Neural progenitor cell (in vitro differentiated cells): ENCODE results near the gene IL23R. TPM values are rescaled to one million over a fixed set of nuclear protein-coding genes. Genes with fewer than 3 reads are reported as not detected.

Experiments
- DNase-seq: peaks from one replicate; pipeline ENCODE4 v3.0.0-alpha.2; 2016; ENCODE audit warnings: low spot score
- H2AFZ ChIP-seq: fragments of 200-600 bp; sonication (generic); replicated peaks from 2 replicates; pipeline ENCODE4 v1.6.1; 2016; ENCODE audit warnings: antibody characterized with exemption
- H3F3A ChIP-seq: fragments of 200-600 bp; sonication (generic); 2 replicates; pipeline ENCODE4 v1.6.1; 2016; ENCODE audit warnings: antibody characterized with exemption, low read depth
- H3K27ac ChIP-seq: fragments of 200-600 bp; sonication (generic); 2 replicates; pipeline ENCODE4 v1.5.1; 2016; ENCODE audit warnings: mild to moderate bottlenecking
- H3K27me3 ChIP-seq: fragments of 200-600 bp; sonication (generic); 2 replicates; pipeline ENCODE4 v1.6.1; 2016; ENCODE audit warnings: mild to moderate bottlenecking, moderate library complexity
- H3K36me3 ChIP-seq: fragments of 200-600 bp; sonication (generic); 2 replicates; pipeline ENCODE4 v1.5.1; 2016
- H3K4me1 ChIP-seq: fragments of 200-600 bp; sonication (generic); 2 replicates; pipeline ENCODE4 v1.6.1; 2016; ENCODE audit warnings: mixed run types
- H3K4me2 ChIP-seq: fragments of 200-600 bp; sonication (generic); 2 replicates; pipeline ENCODE4 v1.6.1; 2016
- H3K4me3 ChIP-seq: fragments of 200-600 bp; sonication (generic); 2 replicates; pipeline ENCODE4 v1.5.1; 2016
- H3K79me2 ChIP-seq: fragments of 200-600 bp; sonication (generic); 2 replicates; pipeline ENCODE4 v1.6.1; 2016; ENCODE audit warnings: low read depth
- H3K9ac ChIP-seq: fragments of 200-600 bp; sonication (generic); 2 replicates; pipeline ENCODE4 v1.6.1; 2016
- H3K9me3 ChIP-seq: fragments of 200-600 bp; sonication (generic); 2 replicates; pipeline ENCODE4 v1.5.1; 2016; ENCODE audit warnings: low read depth
- H4K20me1 ChIP-seq: fragments of 200-600 bp; sonication (generic); 2 replicates; pipeline ENCODE4 v1.6.1; 2016; ENCODE audit warnings: low read depth
- H3K27ac Mint-ChIP-seq: 3 replicates; pipeline ENCODE4 v1.8.0; 2021; ENCODE audit warnings: mixed read lengths
- H3K27me3 Mint-ChIP-seq: 2 replicates; pipeline ENCODE4 v1.8.0; 2022; ENCODE audit warnings: low read depth, mild to moderate bottlenecking, inconsistent platforms, moderate library complexity, mixed read lengths; ENCODE audit not compliant: insufficient read depth
- H3K36me3 Mint-ChIP-seq: 3 replicates; pipeline ENCODE4 v1.8.0; 2021; ENCODE audit warnings: mixed read lengths
- H3K4me1 Mint-ChIP-seq: 3 replicates; pipeline ENCODE4 v1.8.0; 2021; ENCODE audit warnings: mixed read lengths
- H3K4me3 Mint-ChIP-seq: 3 replicates; pipeline ENCODE4 v1.8.0; 2021; ENCODE audit warnings: mild to moderate bottlenecking, moderate library complexity, mixed read lengths
- H3K9me3 Mint-ChIP-seq: 3 replicates; pipeline ENCODE4 v1.8.0; 2020; ENCODE audit warnings: mixed read lengths
- CTCF ChIP-seq: fragments of 200-600 bp; sonication (generic); IDR thresholded peaks from 2 replicates; pipeline ENCODE4 v1.5.1; 2017; ENCODE audit warnings: antibody characterized with exemption, mild to moderate bottlenecking
- EZH2 ChIP-seq: fragments of 200-600 bp; sonication (generic); IDR thresholded peaks from 2 replicates; pipeline ENCODE4 v1.6.1; 2017; ENCODE audit warnings: antibody characterized with exemption, mild to moderate bottlenecking, moderate library complexity
- EZH2phosphoT487 ChIP-seq: fragments of 200-600 bp; sonication (generic); IDR thresholded peaks from 2 replicates; pipeline ENCODE4 v1.6.1; 2017; ENCODE audit warnings: antibody characterized with exemption
- total RNA-seq: library from RNA; depleted of rRNA; stranded (reverse); fragments of >200 nt; gene quantifications from 2 replicates; pipeline ENCODE4 v1.2.3, GENCODE V29; 2015; ENCODE audit warnings: low replicate concordance

IL23R gene
- total RNA-seq, 1 donor from 2014 or later: not detected

- H3K36me3 Mint-ChIP-seq: no peaks in the 10 kb centered on the region
- no peak for DNase-seq
- peaks cover 8% of the 10 kb centered on the region for H3K27me3 Mint-ChIP-seq
- Histone ChIP-seq H4K20me1 (no peaks in the 10 kb centered on the region), H3K9me3 (no peaks in the 10 kb centered on the region), H2AFZ (no peak overlapping the region), H3K4me1 (peaks cover 9% of the 10 kb centered on the region), H3K27me3 (no peaks in the 10 kb centered on the region), H3F3A (no peaks in the 10 kb centered on the region), H3K79me2 (no peaks in the 10 kb centered on the region), H3K4me2 (no peak overlapping the region), H3K4me3 (no peak overlapping the region), H3K27ac (no peak overlapping the region), H3K36me3 (no peaks in the 10 kb centered on the region), H3K9ac (no peak overlapping the region)
- H3K4me1 Mint-ChIP-seq: peaks cover under 1% of the 10 kb centered on the region
- no peak overlapping the region for H3K4me3 Mint-ChIP-seq
- H3K27ac Mint-ChIP-seq: no peak overlapping the region
- no peak for TF ChIP-seq EZH2
- no peak for TF ChIP-seq EZH2phosphoT487
- TF ChIP-seq CTCF: no peak
- peaks cover 6% of the 10 kb centered on the region for H3K9me3 Mint-ChIP-seq
Observed at GRCh38 chr1:67158401-67158800, 7.9 kb upstream of the IL23R start.

GRCh38 chr1:67159233-67159632 is 7.0 kb upstream of the IL23R start:
- Mint-ChIP-seq H3K4me1 (peaks cover 3% of the 10 kb centered on the region), H3K27ac (no peak overlapping the region), H3K4me3 (no peak overlapping the region), H3K36me3 (no peaks in the 10 kb centered on the region), H3K27me3 (peaks cover 8% of the 10 kb centered on the region), H3K9me3 (peaks cover 6% of the 10 kb centered on the region)
- Histone ChIP-seq H3K27ac (no peak overlapping the region), H3K36me3 (no peaks in the 10 kb centered on the region), H4K20me1 (no peaks in the 10 kb centered on the region), H3F3A (no peaks in the 10 kb centered on the region), H3K79me2 (no peaks in the 10 kb centered on the region), H3K4me2 (no peak overlapping the region), H3K9ac (no peak overlapping the region), H2AFZ (no peak overlapping the region), H3K9me3 (no peaks in the 10 kb centered on the region), H3K4me3 (no peak overlapping the region), H3K4me1 (peaks cover 9% of the 10 kb centered on the region), H3K27me3 (no peaks in the 10 kb centered on the region)
- no peak for TF ChIP-seq CTCF
- no peak for TF ChIP-seq EZH2
- TF ChIP-seq EZH2phosphoT487: no peak
- no peak for DNase-seq

- Histone ChIP-seq H3K79me2 (no peaks in the 10 kb centered on the region), H3K9ac (no peak overlapping the region), H4K20me1 (no peaks in the 10 kb centered on the region), H3K36me3 (no peaks in the 10 kb centered on the region), H3K9me3 (no peaks in the 10 kb centered on the region), H3K4me2 (no peak overlapping the region), H3K4me3 (no peak overlapping the region), H3F3A (no peaks in the 10 kb centered on the region), H2AFZ (no peak overlapping the region), H3K27me3 (no peaks in the 10 kb centered on the region), H3K27ac (no peak overlapping the region), H3K4me1 (no peaks in the 10 kb centered on the region)
- Mint-ChIP-seq H3K4me3 (no peak overlapping the region), H3K27ac (no peak overlapping the region), H3K9me3 (no peaks in the 10 kb centered on the region), H3K36me3 (no peaks in the 10 kb centered on the region), H3K4me1 (peaks cover 3% of the 10 kb centered on the region), H3K27me3 (peaks cover 4% of the 10 kb centered on the region)
- no peak for DNase-seq
- no peak for TF ChIP-seq EZH2
- no peak for TF ChIP-seq CTCF
- no peak for TF ChIP-seq EZH2phosphoT487
Observed at GRCh38 chr1:67162954-67163353, 3.3 kb upstream of the IL23R start.
